ENCODE data around the gene CAPSL.

DNA sequence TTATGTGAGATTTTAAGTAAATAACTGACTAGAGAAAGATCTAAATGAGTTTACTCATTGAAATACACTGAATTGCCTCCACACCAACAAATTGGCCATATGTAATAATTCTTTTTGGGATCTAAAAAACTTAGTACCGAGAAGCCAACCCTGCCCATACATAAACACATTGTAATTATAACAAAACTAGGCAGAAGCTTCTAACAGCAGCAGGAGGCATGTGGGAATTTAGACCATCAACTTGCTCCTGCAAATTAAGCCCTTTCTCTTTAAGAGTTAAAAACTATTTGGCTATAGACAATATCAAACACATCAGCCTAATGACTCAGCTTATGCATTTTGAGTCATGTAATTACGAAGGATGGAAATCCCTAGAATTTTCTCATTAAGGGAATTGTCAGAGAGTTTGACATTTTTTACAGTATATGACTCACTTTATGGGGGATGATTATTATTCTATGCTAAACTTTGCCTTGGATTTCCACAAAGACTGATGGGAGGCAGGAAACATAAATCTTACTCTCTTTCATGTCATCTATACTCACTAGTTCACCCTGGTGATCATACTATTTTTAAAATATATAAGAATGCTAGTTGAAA is 80.7 kb downstream of the CAPSL start:
- TF ChIP-seq, protein P1, sequence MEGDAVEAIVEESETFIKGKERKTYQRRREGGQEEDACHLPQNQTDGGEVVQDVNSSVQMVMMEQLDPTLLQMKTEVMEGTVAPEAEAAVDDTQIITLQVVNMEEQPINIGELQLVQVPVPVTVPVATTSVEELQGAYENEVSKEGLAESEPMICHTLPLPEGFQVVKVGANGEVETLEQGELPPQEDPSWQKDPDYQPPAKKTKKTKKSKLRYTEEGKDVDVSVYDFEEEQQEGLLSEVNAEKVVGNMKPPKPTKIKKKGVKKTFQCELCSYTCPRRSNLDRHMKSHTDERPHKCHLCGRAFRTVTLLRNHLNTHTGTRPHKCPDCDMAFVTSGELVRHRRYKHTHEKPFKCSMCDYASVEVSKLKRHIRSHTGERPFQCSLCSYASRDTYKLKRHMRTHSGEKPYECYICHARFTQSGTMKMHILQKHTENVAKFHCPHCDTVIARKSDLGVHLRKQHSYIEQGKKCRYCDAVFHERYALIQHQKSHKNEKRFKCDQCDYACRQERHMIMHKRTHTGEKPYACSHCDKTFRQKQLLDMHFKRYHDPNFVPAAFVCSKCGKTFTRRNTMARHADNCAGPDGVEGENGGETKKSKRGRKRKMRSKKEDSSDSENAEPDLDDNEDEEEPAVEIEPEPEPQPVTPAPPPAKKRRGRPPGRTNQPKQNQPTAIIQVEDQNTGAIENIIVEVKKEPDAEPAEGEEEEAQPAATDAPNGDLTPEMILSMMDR (IDR thresholded peaks at IDR 0.05): no peak
- TF ChIP-seq POLR2A (IDR thresholded peaks at IDR 0.05): no peak
